GM19324 (cell line): ENCODE measurements around the gene NUDCD3.

Source experiments
- ATAC-seq: cut with Tn5 transposase; IDR thresholded peaks from one replicate; pipeline ENCODE4 v1.9.1; 2021; ENCODE audit warnings: mild to moderate bottlenecking, moderate library complexity; ENCODE audit not compliant: unreplicated experiment, low FRiP score

NUDCD3 gene

DNA sequence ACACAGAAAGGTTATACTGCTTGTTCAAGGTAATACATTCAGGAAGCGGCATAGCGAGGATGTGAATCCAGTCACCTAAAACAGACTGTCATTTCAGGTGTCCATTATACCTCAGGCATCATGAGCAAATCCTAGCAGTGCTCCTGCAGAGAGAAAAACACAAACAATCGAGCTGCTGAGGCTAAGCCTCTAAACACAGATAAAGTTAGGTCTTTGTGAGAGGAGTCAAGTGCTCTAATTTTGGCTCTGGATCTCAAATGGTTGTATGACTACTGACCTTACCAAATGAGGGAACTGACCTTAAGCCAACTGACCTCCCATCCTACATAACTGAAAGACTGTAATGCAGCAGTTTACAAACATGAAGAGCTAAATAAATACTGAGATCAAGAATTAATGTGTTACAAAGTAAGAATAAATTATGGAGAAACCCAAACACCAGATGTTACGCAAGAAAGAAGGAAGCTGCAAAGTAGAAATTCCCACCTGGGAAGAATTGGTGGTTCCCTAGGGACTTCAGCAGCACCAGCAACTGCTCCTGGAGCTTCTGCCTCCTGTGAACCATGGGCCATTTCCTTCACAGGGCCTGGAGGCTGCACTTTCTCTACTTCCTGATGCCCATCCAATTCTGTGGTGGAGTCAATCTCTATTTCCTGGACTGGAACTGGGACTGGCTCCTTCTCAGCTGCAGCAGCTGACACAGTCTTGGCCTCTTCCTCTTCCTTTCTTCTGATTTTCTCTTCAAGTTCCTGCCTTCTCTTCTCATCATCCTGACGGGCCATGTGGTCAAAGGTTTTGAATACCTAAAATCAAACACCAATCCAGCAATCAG is 5.8 kb downstream of the NUDCD3 start:
- no peak for ATAC-seq

DNA sequence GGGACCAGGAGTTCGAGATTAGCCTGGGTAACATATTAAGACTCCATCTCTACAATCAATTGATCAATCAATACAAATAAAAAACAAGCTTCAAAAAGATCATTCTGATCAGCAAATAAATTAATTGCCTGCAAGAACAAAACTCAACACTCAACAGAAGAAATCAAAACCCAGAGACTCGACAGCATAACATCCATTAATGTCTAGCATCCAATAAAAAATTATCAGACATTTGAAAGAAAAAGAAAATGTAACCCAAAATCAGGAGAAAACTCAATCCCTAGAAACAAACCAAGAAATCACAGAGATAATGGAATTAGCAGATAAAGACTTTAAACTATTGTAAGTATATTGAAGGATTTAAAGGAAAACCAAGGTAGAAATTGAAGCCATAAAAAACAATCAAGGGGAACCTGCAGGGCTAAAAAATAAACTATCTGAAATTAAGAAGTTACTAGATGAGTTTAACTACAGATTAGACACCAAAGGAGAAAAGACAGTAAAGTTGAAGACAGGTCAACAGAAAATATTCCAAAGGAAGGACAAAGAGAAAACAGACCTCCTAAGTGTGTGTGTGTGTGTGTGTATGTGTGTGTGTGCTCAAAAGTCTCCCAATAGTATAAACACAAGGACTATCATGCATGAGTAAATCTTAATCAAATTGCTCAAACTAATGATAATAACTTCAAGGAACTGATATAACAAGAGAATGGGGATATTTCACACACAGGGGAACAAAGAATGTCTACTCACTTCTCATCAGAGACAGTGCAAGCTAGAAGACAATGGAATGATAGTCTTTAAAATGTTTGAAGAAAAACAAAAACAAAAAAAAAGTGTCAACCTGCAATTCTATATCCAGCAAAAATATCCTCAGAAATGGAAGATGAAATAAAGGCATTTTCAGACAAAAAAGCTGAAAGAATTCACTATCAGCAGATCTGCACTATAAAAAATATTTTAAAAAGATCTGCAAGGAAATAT is 7.7 kb downstream of the NUDCD3 start:
- no peak for ATAC-seq

DNA sequence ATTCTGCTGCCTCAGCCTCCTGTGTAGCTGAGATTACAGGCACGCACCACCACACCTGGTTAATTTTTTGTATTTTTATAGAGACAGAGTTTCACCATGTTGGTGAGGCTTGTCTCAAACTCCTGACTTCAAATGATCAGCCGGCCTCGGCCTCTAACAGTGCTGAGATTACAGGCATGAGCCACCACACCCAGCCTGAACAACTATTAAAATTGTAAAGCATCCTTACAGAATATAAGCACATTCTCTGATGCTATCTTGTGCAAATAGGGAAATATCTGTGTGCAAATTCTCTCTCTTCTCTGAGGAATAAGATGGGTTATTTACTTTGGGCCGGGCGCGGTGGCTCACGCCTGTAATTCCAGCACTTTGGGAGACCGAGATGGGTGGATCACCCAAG is 12.5 kb downstream of the NUDCD3 start:
- ATAC-seq, result no peak

DNA sequence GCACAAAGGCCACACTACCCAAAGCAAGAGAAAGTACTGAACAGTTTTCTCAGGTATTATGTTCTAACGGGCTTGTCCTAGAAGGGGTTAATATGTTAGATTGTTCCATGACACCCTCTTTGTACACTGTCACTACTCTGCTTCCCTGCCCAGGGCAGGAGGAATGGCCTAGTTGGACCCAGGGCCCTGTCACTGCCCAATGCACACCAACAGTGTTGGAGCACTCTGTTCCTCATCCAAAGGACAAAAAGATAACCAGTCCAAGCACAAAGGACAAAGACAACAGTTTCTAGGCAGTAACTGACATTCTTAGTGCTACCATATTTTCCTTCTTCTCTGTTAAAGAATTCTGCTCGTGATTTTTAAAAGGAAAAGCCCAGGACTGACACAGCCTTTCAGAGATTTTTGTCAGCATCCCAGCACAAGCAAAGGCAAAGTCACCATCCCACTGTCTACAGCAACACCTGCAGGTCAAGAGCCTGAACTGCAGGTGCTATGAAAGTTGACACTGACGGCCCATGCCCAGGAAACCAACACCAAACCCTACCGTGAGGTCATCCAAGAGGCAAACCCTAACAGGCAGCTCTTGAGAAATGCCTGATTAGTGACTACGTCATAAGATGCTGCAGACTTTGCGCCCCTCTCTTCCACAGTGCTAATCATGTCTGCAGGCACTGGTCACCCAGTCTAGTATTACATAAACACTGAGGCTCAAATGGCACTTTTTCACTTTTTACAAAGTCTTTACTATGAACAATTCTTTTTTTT is 13.2 kb downstream of the NUDCD3 start:
- peak; percentile 75 for ATAC-seq

DNA sequence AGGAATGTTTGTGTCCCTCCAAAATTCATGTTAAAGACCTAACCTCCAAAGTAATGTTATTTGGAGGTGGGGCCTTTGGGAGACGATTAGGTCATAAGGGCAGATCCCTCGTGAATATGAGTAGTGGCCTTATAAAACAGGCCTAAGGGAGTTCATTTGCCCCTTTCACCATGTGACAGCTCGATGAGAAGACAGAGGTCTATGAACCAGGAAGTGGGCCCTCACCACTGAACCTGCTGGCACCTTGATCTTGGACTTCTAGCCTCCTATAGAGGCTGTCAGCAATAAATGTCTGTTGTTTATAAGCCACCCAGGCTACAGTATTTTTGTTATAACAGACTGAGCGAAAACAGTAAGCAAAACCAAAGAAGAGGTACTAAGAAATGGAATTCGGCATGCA is 14.1 kb downstream of the NUDCD3 start:
- ATAC-seq, result no peak

DNA sequence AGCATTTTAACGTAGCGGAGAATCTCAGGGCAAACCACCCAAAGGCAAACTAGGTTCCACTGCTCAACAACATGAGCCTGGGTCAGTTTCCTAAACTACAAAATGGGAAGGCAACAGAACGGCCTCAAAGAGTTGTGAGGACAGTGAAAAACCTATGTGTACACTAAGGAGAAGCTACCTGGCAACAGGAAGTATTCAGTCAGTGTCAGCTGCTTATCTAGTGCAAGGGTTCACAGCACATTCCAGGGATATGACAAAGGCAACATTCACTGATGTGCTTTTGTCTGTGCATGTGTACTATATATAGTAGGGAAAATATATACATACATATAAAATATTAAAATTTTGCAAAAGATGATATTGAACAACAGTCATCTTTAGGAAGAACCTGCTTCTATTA is 17.2 kb downstream of the NUDCD3 start:
- no peak for ATAC-seq

DNA sequence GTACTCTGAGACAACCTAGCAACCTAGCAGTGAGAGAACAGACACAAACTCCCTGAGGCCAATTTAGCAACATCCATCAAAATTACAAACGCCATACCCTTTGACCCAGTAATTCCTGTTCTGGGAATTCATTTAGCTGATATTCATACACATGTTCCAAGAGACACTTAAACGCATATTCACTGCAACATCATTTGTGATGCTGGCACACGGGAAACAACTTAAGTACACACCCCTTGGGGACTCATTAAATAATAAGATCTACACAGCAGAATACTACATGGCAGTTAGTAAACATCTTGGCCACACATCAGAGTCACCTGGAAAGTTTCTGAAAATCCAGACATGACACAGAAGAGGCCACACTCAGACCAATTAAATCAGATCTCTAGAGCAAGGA is 17.6 kb downstream of the NUDCD3 start:
- no peak for ATAC-seq

DNA sequence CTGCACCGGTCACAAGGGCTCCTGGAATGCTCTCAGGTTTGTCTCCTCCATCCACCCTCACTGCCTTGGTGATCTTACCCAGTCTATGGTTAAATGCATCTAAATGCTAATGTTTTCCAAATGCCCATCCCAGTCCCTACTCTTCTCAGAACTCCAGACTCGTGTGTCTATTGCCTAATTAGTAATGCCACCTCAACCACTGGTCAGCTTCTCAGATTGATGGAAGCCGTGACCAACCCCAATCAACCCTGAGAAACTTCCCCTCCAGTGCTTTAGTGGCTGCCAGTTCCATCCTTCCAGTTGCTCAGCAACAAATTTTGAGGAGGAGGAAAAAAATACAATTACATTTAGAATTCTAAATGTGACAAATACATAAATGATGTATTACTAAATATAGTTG is 18.6 kb downstream of the NUDCD3 start:
- no peak for ATAC-seq

DNA sequence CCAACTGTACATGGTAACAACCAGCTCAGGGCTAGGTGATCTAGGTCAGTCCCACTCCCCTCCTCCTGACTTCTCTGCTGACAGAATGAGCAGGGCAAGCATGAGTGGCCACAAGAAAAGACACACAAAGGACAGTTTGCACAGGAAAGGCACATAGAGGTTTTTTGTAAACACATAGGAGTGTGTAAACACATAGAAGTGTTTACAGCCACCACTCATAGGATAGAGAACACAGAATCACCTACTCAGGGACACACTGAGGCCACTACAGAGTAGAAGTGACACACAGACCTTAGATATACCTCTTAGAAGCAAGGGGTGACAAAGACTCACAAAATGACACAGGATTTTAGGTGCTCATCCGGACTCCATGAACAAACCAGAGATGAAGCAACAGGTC is 19.0 kb downstream of the NUDCD3 start:
- no peak for ATAC-seq

DNA sequence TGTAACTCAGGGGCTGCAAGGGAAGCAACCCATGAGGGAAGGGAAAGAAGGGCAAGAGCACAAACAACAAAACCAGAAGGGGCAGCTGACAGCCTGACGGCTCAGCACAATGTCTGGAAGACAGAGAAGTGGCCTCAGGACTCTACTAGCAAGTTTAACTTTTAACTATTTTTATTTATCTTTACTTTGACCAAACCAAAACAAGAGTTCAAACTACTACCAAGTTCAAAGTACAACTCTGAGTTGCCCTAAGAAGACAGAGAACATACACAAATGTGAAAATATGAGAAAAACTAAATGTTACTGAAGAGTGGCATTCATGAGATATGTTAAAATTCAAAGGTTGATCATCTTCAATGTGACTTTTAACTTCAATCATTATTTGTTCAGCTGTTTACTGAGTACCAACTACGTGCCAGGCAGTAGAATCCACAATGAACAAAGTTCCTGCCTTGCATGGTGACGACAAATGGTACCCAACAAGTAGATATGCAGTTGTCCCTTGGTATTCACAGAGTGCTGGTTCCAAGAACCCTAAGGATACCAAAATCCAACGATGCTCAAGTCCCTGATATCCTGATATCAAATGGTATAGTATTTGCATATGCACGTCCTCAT is 19.7 kb downstream of the NUDCD3 start:
- ATAC-seq, result no peak

DNA sequence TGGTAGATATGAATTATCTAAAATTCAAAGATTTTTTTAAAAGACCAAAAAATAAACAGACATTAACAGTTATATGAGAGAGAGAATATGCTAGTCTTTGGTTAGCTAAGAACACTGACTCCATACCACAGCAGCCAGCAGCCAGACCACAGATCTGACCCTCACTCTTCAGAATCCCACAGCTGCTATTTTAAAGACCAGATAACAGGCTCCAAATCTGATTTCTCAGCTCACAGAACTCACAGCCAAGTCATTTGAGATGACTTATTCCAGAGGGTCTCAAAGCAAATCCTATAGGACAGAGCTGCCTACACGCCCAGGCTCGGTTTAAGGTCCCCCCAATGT is 20.4 kb downstream of the NUDCD3 start:
- ATAC-seq, result no peak

DNA sequence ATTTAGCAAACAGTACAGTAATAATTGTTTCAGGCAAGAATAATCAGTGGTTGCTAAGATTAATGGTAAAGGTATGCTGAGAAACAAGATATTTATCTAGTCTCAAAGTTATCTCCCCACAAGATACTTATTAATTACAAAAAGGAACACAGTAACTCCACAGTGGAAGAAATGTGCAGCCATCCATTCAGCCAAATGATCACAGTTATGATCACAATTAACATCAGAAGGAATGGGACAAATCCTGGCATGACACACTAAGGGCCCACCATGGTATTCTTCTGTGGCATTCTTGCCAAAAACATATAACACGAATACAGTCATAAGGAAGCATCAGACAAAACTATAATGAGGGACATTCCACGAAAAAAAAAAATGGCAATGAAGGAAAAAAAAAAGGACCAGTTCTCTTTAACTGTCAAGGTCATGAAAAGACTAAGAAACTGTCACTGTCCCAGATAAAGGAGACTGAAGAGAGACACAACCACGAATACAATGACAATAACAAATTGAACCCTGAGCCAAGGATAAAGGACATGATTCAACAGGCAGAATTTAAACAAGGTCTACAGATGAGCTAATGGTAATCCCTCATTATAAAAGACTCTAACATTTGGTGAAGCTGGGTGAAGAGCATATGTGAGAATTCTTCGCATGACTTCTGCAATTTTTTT is 20.9 kb downstream of the NUDCD3 start:
- ATAC-seq, result no peak

DNA sequence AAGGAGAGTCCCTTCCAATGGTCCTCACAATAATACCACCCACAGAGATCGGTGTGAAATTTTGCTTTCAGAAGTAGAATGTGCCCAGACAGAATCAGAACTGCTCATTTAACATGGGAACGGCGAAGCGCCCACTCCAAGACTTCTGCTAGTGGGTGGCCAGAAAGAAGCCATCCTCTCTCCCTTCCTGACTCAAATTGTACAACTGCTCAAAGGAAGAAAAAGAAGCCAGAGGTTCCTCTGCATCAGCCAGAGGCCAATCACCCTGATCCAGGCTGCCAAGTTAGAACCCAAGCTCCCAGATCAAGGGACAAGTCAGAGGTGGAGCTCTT is 23.3 kb downstream of the NUDCD3 start:
- ATAC-seq, result no peak

DNA sequence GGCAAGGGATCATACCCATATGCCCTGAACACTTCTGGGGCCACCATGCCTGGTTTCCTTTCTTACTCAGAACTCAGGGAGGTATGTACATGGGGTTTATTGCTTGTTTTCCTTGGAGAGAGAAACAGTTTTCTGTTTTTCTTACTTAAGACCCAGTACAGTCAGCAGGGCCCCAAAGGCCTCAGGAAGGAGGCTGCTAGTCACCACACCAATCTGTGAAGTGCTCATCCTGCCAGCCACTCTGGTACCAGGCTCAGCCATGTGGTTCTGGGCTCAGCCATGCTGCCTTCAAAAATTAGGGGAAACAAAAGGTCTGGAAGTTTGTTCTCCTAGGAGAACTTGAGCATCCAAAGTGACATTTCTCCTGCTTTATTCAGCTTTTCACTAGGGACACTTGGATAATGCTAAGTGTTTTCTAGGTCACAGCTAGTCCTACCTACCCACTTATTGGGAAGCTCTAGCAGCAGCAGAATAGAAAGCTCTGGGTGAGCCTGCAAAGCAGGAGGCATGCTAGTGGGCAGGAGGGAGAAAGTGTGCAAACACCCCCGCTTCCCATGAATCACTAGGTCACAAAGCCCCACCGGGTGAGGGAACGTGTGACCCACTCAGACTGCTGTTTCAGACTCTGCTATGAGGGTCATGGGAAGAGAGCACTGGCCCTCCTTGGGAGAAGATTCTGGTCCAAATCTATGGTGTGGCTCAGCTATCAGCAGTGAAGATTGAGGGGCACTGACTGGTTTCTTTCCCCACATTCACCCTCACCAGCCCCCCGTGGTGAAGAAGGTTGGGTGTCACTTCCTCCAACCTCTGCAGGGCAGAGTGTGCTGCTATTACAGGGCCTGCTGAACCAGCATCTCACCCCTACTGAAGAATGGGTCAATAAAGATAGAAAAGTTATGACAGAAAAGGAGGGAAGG is 23.9 kb downstream of the NUDCD3 start:
- ATAC-seq, result no peak

DNA sequence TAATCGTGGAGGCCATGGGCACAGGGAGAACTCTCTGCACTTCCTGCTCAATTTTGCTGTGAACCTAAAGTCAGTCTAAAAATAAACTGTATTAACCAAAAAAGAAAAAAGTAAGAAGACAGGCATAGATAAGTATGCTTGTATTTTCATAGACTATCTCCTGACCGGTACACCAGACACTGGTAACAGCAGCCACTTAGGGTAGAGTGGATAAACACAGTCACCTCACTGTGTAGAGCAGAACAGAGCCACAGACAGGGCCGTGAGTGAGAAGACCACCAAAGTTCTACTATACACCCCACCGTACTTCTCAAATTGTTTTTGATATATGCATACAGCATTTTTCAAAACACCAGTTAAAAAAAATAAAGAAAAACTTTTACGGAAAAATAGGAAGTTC is 25.0 kb downstream of the NUDCD3 start:
- no peak for ATAC-seq

DNA sequence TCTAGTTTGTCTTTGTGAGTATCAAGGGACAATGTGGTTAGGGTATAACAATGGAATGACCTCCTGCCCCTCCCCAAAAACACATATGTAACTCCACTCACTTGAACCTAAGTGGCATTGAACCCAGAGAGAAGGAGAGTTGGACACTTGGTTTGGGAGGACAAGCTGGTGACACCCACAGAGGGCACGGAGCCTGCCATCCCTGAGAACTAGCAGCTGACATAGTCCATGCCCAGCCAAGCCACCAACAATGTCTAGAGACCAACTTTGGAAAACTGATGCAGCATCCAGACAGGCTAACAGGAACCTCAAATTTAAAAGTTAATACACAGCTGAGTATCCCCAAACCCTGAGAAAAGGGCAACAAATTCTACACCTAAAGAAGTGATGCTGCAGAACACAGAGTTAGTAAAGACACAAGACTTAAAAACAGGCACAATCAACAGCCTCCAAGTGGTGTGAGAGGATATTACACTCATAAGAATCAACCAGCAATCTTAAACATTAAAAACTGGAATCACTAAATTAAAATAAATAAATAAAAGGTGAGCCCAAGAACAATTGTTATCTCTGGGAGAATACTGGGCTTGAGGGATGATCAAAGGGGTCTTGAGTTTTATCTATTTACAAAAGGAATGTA is 27.2 kb downstream of the NUDCD3 start:
- ATAC-seq, result no peak

DNA sequence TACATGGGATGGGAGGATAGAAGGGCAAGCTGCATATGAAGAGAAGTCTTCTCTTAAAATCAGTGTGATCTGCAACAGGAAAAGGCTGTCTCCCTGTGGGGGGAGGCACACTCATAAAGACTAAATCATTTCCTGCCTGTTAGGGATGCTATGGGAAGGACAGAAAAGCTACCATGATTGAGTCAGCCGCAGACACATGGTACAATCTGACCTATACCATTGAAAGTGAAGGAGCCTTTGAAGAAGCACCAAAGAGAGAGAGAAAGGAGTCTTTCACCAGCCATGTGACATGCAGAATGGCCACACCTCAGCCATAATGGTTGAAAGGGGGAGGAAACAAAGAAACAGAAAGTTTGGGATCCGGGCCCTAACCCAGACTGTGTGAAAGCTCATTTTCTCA is 29.1 kb downstream of the NUDCD3 start:
- no peak for ATAC-seq

DNA sequence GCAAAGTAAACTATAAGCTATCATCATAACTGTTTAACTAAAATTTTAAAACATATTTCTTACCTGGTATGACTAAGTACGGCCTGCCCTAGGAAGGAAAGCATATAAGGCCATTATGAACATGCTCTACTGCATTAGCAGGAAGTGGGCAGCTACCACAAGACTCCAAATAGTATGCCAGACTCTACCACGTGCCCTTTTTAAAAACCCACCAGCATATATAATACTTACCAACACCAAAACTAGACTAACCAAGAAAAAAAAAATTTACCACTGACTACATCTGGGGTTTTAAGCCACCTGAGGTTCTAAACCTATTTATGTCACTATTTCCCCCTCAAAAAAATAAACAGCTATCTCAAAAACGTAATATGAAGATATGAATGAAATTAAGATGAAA is 30.1 kb downstream of the NUDCD3 start:
- ATAC-seq, result peak; percentile 92

DNA sequence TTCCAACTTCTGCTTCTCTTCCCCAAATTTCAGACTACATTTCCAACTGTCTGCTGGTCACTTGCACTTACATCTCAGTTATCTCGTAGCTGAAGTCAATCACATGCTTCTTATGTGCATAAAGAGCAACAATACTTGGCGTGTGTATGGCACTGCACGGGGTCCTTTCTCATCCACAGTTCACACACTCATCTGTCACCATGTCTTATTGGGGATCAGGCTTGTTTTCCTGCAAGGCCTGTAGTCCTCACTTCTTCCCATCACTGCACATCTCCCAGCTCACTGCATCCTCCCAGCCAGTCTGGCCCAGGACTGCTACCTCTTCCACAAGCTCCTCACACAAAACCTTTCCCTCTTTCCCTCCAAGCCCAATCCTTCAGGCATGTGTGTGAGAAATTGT is 35.3 kb downstream of the NUDCD3 start:
- ATAC-seq, result no peak
